Skin of body (tissue), 2 donors: ENCODE results near the gene HDAC4. TPM values are rescaled to one million over a fixed set of nuclear protein-coding genes. Genes with fewer than 3 reads are reported as not detected.

Experiments used
- DNase-seq: peaks from one replicate; lab custom pipeline; 2025; lab: John Stamatoyannopoulos, UW
- total RNA-seq: library from RNA; depleted of rRNA; stranded (reverse); fragments of >200 nt; gene quantifications from one replicate; pipeline ENCODE4 v1.2.3, GENCODE V29; 2014

HDAC4 gene
- total RNA-seq, 1 donor from 2014 or later = 22.8 TPM

GRCh38 chr2:239148495-239149200 is 252.2 kb downstream of the HDAC4 start:
- DNase-seq = no peak

- DNase-seq = no peak
Measured at GRCh38 chr2:239147376-239147775, 253.4 kb downstream of the HDAC4 start.

- no peak for DNase-seq
Measured at GRCh38 chr2:239146741-239147181, 254.1 kb downstream of the HDAC4 start.

- no peak for DNase-seq
Measured at GRCh38 chr2:239146011-239146641, 254.7 kb downstream of the HDAC4 start.

GRCh38 chr2:239145601-239146000 is 255.2 kb downstream of the HDAC4 start:
- DNase-seq = no peak

GRCh38 chr2:239145106-239145505 is 255.7 kb downstream of the HDAC4 start:
- DNase-seq = no peak

- DNase-seq = no peak
Measured at GRCh38 chr2:239144713-239144999, 256.2 kb downstream of the HDAC4 start.

- DNase-seq = no peak
Measured at GRCh38 chr2:239143858-239144712, 256.7 kb downstream of the HDAC4 start.

- DNase-seq = no peak
Measured at GRCh38 chr2:239142806-239143205, 258.0 kb downstream of the HDAC4 start.

- no peak for DNase-seq
Measured at GRCh38 chr2:239142296-239142695, 258.5 kb downstream of the HDAC4 start.

- DNase-seq = no peak
Measured at GRCh38 chr2:239141021-239141760, 259.6 kb downstream of the HDAC4 start.

- DNase-seq = no peak
Measured at GRCh38 chr2:239140346-239141020, 260.3 kb downstream of the HDAC4 start.

- no peak for DNase-seq
Measured at GRCh38 chr2:239139566-239139965, 261.3 kb downstream of the HDAC4 start.

GRCh38 chr2:239139101-239139500 is 261.7 kb downstream of the HDAC4 start:
- DNase-seq = no peak

- no peak for DNase-seq
Measured at GRCh38 chr2:239138610-239139009, 262.2 kb downstream of the HDAC4 start.

GRCh38 chr2:239137898-239138283 is 262.9 kb downstream of the HDAC4 start:
- DNase-seq = no peak

GRCh38 chr2:239137165-239137897 is 263.5 kb downstream of the HDAC4 start:
- no peak for DNase-seq

GRCh38 chr2:239136762-239137161 is 264.1 kb downstream of the HDAC4 start:
- DNase-seq = no peak

- no peak for DNase-seq
Measured at GRCh38 chr2:239136203-239136602, 264.6 kb downstream of the HDAC4 start.

- no peak for DNase-seq
Measured at GRCh38 chr2:239135531-239135930, 265.3 kb downstream of the HDAC4 start.
